ENCODE data around the gene MICAL1.
A peak's percentile ranks its signal among the peaks of the same experiment; 100 is the strongest.

Gene MICAL1

GRCh38 chr6:109455437-109456110, at the start of gene MICAL1:
Gene MICAL1, minus strand, starts transcription at chr6:109455772. Its CDS starts 1,576 bp downstream, at chr6:109454196.
- peak; percentile 59 for DNase-seq (ENCODE audit: low spot score)

- no peak for DNase-seq (ENCODE audit: low spot score)
Measured at GRCh38 chr6:109503327-109504224, 48.0 kb upstream of the MICAL1 start.

DNA sequence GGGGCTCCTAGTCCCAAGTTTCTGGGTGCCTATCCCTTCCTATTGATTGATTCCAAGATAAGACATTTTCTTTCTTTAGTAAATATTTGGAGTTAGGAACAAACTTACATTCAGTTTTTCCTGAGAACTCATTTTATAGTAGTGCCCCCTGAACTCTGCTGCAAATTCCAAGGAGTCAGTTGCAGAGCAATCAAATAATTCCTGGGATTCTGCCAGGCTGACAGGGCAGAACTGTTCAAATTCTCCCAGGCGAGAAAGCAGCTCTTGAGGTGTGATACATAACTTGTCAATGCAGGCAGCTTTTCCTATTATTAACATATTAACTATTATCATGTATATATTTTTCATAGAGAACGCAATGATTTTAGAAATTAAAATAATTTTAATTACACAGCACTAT, 43.4 kb upstream of the MICAL1 start:
- no peak for DNase-seq (ENCODE audit: low spot score)

- no peak for DNase-seq (ENCODE audit: low spot score)
Measured at GRCh38 chr6:109498052-109498451, 42.5 kb upstream of the MICAL1 start.

DNA sequence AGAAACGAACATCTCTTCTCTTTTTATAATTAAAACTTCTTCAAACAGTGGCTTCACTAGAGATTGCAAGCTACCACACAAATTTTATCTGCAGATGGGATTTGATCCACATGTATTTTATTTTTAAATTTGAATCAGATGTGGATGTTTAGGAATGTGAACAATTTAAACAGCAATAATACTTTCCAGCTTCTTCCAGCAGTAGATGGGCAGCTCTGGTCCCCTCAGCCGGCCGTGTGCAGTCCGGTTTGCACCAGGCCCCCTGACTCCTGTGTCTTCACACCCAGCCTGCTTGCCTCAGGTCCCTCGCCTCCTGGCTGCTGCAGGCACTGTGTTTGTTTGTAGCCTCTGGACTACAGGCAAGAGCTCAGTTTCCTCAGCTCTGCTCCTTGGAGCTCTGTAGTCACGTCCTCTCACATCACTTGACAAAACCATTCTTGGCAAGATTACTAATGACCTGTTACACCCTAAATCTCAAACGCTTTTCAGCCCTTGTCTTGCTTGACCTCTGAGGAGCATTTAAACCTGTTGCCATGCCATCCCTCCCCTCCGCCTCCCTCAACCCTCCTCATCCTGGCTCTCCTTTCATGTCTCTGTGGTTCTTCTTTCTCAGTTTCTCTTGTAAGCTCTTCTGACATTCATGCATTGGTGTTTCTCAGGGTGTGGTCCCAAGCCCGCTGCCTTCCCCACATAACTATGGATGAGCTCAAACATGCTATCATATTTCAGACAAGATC, 40.6 kb upstream of the MICAL1 start:
- no peak for DNase-seq (ENCODE audit: low spot score)

DNA sequence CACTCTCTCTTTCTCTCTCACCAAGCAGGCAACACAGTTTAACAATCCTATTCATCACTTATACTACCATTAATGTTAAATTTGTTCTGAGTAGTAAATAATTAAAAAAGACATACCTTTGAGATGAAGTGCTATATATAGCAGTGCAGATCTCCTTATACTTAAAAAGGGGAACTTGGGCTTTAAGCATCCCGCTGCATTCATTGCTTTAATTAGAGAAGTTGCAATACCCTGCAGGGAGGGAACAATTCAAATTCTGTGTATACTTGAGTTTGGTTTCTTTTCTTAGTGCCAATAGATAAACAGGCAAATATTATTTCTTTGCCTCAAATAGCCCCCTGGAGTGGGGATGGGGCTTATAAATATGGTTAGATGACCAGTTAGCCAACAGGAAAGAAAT, 38.3 kb upstream of the MICAL1 start:
- no peak for DNase-seq (ENCODE audit: low spot score)

GRCh38 chr6:109491207-109491938, 35.8 kb upstream of the MICAL1 start:
- DNase-seq (ENCODE audit: low spot score), result no peak

- no peak for DNase-seq (ENCODE audit: low spot score)
Measured at GRCh38 chr6:109490713-109491112, 35.1 kb upstream of the MICAL1 start.

DNA sequence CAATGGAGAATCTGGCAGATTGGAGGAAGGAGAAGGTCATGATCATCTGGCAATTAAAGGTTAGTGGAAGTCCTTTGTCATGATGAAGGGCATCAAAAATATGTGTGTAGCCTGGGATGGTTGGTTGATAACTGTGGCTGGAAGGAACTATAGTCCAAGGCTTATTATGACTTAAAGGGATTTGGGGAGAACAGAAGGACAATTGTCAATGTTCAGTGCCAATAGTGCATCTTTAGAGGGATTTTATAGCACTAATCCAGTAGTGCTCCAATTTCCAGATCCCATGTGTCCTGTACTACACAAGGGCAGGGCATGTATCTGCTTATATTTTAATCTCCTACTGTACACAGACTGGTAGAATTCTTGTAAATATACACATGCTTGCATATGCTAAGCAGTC, 32.4 kb upstream of the MICAL1 start:
- no peak for DNase-seq (ENCODE audit: low spot score)

DNA sequence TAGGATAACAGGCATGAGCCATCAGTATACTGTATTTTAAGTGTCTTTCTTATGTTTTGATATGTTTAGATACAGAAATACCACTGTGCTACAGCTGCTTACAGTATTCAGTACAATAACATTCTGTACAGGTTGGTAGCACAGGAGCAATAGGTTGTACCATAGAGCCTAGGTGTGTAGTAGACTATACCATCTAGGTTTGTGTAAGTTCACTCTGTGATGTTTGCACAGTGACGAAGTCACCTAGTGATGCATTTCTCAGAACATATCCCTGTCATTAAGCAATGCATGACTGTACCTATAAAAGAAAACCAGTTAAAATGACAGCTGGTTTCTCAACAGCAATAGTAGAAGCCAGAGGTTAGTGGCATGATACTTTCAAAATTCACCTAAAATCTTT, 30.5 kb upstream of the MICAL1 start:
- DNase-seq (ENCODE audit: low spot score), result no peak

DNA sequence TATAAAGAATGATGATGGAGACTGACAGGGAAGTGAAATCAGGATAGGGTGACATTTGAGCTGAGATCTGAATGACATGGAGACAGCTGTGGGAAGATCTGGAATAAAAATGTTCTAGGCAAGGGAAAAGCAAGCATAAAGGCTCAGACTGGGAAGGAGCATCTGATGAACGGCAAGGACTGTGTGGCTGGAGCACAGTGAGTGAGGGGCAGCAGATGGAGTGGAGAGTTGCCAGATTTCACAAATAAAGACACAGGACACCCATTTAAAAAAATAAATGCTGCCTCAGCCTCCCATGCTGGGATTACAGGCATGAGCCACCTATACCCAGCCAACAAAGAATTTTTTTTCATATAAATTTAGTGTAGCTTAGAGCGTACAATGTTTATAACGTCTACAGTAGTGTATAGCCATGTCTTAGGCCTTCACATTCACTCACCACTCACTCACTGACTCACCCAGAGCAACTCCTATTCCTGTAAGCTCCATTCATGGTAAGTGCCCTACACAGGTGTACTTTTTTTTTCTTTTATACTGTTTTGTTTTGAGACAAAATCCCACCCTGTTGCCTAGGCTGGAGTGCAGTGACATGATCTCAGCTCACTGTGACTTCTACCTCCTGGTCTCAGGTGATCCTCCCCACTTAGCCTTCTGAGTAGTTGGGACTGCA, 29.8 kb upstream of the MICAL1 start:
- no peak for DNase-seq (ENCODE audit: low spot score)

GRCh38 chr6:109484122-109484521, 28.6 kb upstream of the MICAL1 start:
- DNase-seq (ENCODE audit: low spot score), result no peak

GRCh38 chr6:109483735-109484057, 28.1 kb upstream of the MICAL1 start:
- DNase-seq (ENCODE audit: low spot score), result no peak

GRCh38 chr6:109482905-109483734, 27.5 kb upstream of the MICAL1 start, which contains the start of gene ZBTB24:
Gene ZBTB24, minus strand, starts transcription at chr6:109483219. Its CDS starts 1,193 bp downstream, at chr6:109482026.
- DNase-seq (ENCODE audit: low spot score), result peak; percentile 79

DNA sequence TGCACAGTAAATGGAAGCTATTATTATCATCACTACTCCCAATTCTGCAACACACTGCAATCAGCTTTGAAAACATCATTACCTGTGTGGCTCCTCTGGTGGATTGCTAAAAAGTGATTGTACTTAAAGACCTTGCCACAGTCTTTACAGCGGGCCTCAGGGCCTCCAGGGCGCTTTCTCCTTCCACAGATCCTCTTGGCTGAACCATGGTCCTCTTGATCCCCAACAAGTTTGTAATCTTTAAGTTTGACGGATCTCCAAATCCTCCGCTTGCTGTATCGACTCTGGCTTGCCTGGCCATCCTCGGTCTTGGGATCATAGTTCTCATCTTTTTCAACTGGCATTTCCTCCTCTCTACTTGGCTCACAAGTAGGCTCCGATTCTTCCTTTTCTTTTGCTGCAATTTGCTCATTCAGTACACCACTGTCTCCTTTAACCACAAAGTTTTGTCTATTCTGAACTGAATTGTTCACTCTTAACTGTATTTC, 25.5 kb upstream of the MICAL1 start:
- DNase-seq (ENCODE audit: low spot score), result no peak

DNA sequence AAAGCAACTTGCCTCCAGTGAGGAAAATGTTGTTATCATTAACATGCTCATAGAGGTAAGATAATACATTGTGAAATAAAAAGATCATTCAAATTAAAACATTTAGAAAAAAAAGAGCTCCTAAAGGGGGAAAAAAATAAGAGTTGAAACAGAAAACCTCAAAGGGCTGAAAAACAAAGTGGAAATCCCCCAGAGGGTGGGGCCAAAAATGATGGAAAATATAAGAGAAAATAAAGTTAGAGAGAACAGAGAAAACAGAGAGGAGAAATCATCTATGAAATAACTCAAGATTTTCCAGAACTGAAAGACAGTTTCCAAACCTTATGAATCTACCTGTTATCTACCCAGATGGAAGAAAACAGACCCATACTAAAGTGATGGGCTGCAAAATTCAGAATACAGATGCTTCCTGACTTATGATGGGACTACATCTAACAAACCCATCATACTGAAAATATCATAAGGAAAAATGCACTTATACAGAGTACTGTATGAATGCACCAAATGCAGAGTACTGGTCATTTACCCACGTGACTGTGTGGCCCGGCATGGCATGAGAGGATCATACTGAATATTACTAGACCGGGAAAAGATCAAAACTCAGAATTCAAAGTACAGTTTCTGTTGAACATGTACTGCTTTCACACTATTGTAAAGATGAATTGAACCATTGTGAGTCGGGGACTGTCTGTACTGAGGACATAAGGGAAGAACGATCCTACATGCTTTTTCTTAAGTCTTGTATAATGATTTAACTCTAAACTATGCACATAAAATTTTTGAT, 23.5 kb upstream of the MICAL1 start:
- DNase-seq (ENCODE audit: low spot score), result no peak

DNA sequence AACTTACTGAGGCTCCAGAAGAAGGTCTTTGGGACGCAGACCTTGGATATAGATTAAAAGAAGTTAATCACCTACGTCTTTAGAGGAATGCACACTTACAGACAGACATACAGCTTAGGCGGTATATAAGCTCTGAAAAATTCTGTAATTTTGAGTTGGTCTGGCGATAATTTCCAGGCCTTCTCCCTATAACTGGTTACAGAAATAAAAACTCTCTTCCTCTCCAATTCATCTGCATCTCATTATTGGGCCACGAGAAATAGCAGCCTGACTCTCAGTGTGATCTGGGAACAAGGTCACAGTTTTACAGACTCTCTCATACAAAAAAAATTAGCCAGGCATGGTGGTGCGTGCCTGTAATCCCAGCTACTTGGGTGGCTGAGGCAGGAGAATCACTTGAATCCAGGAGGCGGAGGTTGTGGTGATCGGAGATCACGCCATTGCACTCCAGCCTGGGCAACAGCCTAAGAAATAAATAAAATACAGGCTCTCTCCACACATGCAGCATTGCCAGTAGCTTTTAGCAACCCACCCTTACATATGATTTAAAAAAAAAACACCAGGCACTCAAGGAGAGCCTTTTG, 22.7 kb upstream of the MICAL1 start:
- DNase-seq (ENCODE audit: low spot score), result no peak

DNA sequence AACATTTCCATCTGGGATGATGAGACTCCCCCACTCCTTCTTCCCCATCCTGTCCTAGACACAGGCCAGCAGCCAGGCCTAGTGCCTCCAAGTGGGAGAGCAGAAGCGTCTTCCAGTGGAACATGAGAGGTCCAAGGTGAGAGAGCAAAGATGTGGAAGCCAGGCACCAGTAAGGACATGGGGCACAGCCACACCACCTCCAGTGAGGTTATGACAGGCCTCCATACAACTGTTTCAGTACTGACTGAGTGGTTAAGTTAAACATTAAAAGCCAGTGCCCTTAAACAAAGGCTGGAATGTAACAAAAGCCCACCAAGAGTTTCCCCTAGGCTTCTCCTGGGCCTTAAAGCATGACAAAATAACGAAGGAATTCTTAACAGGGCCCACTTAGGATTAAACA, 22.2 kb upstream of the MICAL1 start:
- no peak for DNase-seq (ENCODE audit: low spot score)

- no peak for DNase-seq (ENCODE audit: low spot score)
Measured at GRCh38 chr6:109477184-109477583, 21.6 kb upstream of the MICAL1 start.
